ENCODE measurements around the gene FBLN1.

- no peak for TF ChIP-seq CTCF (IDR thresholded peaks at IDR 0.05)
- no peak for TF ChIP-seq POLR2A (IDR thresholded peaks at IDR 0.05)
These were observed 84.1 kb downstream of the FBLN1 start for GRCh38 chr22:45586651-45587405.
